Measurements from ENCODE around the gene CHCHD6.
A peak's percentile ranks its signal among the peaks of the same experiment; 100 is the strongest.

Gene CHCHD6

DNA sequence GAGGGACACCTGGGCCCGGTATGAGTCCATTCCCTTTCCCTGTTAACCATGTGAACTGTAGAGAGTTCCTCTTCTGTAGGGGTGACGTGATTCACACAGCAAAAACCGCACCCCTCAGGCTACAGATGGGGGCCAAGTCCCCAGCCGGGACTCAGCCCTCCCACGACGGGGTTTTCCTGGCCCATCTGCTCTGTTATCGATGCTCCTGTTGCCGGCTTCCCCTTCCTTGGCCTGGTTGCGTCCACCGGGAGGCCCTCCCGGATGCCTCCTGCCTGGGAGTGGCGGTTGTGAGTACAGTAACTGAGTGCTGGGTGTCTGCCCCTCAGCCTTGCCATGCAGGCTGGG is 278.1 kb downstream of the CHCHD6 start:
- no peak for DNase-seq (ENCODE audit: low read depth)

DNA sequence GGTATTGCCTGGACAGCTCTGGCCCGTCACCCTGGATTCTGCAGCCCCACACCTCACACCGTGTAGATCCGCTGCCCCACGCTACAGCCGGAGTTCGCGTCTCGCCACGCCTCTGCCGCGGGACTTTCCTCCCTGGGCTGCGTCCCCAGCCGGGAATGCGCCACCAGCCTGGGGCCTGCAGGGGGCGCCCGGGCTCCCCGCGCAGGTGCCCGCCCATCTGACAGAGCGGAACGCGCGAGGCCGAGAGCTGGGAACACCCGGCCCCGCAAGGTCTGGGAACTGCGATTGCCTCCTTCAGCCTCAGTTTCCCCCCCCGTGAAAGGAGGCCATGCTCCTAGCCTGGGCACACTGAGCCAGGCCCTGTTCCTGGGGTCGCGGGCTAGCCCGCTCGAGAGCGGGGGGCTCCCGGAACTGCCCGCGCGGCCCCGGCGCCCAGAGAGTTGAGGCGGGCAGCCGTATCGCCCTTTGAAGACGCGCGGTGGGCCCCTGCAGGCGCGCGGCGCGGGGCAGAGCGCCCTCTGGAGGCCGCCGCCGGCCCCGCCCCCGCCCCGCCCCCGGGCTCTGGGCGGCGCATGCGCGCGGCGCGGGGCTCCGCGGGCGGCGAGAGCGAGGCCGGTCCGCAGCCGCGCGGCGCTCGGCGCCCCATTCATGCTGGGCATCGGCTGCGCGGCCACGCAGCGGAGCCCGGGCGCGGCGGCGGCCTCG is 278.6 kb downstream of the CHCHD6 start, which contains the start of gene PLXNA1:
Gene PLXNA1 (plus strand): TSS at position 645 of the 705 bp plus-strand sequence. CDS start 5,479 bp downstream, outside the sequence.
- peak; percentile 64 for DNase-seq (ENCODE audit: low read depth)

DNA sequence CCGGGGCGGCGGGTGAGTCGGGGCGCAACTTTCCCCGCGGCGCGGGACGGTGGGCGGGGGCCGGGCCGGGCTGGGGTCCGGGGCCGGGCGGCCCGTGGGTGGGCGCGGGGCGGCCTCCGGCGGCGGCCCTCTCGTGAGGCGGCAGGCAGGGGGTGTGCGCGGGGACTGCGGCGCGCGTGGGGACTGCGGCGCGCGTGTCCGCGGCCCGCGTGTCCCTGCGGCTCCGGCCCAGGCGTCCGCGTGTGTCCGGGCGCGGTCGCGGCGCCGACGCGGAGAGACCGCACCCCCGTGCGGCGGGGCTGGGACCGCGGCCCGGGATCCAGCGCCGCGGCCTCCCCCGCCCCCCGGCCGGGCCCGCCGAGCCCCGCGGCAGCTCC is 279.2 kb downstream of the CHCHD6 start:
- no peak for DNase-seq (ENCODE audit: low read depth)

DNA sequence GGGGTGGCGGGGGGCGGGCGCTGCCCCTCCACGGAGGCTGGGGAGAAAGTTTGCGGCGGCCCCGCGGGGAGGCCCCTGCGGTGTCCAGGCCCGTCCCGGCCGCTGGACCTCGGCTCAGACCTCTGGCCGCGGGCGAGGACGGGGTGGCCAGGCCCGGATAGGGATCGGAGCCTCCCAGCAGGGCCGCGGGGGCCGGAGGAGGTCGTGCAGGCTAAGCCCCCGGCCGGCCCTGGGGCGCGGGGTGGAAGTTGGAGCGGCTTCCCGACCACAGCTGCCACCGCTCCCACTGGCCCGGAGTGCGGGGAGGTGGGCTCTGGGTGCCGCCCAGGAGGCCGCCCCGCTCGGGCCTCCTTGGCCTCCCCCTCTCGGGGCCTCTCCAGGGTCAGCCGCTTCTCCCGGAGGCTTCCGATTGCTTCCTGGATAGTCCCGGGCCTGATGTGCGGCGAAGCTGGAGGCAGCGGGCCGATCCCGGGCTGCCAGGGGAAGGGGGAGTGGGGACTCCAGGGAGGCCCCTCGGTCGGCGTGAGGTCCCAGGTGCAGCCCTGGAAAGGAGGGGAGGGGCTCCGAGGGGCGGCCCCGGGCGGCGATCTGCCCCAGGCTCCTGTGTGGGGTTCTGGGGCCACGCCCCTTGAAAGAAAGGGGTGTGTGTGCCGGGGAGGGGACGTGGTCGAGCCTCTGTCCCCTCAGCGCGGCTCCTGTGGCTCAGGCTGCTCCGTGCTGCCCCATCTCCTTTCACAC is 279.8 kb downstream of the CHCHD6 start:
- DNase-seq (ENCODE audit: low read depth) = no peak

DNA sequence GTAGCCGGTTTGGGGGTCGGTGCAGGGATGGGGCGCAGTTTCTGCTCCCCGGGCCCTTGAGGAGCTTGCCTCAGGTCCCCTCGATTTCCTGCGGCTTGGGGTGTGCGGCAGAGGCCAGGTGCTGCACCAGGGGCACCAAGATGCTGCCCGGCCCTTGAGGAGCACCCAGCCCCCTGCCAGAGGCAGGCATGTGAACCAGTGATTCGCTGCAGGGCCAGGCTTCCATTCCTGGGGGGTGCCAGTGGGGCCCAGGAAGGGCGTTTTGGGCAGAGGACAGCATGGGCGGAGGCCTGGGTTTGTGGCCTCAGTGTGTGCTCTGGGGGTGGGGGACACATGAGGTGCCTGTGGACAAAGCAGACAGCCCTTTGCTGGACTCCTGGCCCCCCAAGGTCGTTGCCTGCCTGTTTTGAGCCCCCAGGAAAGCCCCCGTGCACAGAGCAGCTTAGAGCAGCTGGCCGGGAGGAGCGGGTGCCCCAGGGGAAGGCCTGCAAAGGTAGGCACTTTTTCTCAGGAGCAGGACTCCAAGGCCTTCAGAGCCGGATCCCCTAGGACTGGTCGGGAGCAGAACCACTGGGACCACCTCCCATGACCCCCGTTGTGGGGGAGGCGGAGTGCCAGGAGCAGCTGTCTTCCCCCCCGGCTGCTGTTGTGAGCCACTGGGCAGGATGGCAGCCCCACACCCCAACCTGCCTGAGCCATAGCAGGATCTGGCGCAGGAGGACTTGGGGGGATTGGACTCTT is 280.5 kb downstream of the CHCHD6 start:
- DNase-seq (ENCODE audit: low read depth) = no peak

DNA sequence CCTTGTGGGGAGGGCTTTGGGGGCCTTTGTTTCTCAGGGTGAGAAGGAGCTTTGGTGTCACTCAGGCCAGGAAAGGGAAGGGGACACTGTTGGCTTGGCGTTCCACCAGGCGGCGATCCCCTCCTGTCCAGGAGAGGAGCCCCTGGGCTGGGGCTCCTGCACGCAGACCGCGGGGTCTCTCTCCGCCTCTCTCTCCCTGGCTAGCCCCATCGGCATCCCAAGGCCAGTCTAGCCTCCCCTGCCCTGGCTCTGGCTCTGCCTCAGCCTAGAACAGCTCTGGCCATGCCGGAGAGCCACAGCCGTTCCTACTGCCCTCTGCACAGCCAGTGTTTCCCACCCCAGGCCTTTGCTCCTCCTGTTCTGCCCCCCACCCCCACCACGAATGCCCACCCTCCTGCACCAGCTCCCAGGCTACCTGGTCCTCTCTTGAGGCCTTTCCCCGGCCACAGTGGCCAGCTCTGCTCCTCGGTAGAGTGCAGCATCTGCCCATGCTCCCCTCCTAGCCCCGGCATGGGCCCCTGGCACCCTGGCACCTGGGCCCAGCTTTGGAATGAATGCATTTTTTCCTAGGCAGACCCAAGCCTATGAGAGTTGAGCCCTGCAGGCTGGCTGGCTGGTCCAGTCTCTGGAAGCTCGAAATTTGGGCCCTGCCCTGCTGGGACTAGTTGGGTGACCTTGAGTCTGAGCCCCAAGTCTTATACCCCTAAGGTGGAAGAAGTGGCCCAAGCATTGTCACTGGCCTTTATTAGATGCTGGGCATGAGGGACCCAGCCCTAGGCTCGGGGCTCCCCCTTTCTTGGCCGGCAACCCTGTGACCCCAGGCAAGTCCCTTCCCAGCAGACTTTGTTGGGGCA is 281.3 kb downstream of the CHCHD6 start:
- DNase-seq (ENCODE audit: low read depth) = no peak

DNA sequence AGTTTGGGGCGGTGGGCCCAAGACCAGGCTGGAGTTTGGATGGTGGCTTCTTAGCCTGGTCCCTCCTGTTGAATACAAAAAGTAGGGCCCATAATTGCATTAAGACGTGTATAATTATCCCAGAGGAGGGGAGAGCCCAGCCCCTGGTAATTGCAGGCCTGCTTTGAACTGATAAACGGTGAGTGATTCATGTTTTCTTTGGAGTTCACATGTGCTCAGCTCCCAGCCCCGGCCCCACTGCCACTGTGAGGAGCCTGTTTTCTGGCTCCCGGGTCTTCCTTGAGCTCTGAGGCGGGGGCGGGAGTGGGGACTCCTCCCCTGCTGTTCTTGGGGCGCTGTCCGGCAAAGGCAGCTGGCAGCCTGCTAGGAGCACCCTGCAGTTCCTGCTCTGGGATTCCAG is 282.0 kb downstream of the CHCHD6 start:
- DNase-seq (ENCODE audit: low read depth) = no peak

DNA sequence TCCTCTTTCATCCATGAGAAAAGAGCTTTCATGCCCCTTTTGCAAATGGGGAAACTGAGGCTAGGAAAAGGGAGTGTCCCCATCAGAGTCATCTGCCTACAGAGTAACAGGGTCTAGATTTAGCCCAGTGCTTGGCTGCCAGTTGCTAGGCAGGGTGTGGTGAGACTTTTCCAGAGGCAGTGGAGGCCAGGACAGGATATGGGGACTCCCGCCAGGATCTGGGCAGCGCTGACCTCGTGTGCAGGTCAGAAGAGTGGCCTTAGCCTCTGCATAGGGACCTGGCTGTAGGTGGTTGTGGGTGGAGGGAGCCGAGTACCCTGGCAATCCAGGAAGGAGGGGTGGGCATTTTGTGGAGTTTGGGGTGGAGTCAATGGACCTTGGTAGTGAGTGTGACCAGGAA is 283.1 kb downstream of the CHCHD6 start:
- no peak for DNase-seq (ENCODE audit: low read depth)

DNA sequence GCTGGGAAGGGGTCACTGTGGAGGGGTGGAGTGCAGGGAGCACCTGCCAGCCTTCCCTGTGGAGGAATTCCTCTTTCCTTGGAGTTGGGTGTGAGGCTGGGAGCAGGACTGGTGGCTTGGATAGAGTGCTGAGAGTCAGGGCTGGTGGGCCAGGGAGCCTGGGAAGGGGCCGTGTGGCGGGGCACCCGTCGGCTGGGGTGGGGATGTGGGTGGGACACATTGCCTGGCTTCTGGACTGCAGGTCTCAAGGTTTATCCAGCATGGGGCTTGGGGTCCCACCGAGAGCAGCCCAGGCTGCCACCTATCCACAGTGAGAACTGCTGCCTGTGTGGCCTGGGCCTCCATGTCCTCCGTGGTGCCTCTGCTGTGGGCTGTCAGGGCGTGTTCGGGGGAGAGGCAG is 283.6 kb downstream of the CHCHD6 start:
- DNase-seq (ENCODE audit: low read depth) = no peak

DNA sequence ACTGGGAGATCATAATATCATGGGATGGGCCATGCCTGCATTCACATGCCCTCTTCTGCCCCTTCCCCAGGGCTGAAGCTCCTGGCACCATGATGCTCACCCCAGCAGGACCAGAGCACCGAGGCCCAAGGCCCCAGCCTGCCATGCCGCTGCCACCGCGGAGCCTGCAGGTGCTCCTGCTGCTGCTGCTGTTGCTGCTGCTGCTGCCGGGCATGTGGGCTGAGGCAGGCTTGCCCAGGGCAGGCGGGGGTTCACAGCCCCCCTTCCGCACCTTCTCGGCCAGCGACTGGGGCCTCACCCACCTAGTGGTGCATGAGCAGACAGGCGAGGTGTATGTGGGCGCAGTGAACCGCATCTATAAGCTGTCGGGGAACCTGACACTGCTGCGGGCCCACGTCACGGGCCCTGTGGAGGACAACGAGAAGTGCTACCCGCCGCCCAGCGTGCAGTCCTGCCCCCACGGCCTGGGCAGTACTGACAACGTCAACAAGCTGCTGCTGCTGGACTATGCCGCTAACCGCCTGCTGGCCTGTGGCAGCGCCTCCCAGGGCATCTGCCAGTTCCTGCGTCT is 284.5 kb downstream of the CHCHD6 start:
- DNase-seq (ENCODE audit: low read depth) = no peak

DNA sequence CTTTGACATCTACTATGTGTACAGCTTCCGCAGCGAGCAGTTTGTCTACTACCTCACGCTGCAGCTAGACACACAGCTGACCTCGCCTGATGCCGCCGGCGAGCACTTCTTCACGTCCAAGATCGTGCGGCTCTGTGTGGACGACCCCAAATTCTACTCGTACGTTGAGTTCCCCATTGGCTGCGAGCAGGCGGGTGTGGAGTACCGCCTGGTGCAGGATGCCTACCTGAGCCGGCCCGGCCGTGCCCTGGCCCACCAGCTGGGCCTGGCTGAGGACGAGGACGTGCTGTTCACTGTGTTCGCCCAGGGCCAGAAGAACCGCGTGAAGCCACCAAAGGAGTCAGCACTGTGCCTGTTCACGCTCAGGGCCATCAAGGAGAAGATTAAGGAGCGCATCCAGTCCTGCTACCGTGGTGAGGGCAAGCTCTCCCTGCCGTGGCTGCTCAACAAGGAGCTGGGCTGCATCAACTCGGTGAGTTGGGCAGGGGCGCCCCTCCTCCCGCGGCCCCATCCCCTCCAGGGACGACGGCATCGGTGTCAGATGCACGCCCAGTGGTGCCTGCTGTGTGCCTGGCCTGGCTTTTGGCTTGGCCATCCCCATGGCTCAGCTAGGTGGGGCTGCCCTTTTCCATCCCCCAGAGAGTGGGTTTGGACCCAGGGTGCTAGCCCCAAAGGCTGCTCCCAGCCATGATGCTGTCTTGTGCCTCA is 285.4 kb downstream of the CHCHD6 start:
- no peak for DNase-seq (ENCODE audit: low read depth)

DNA sequence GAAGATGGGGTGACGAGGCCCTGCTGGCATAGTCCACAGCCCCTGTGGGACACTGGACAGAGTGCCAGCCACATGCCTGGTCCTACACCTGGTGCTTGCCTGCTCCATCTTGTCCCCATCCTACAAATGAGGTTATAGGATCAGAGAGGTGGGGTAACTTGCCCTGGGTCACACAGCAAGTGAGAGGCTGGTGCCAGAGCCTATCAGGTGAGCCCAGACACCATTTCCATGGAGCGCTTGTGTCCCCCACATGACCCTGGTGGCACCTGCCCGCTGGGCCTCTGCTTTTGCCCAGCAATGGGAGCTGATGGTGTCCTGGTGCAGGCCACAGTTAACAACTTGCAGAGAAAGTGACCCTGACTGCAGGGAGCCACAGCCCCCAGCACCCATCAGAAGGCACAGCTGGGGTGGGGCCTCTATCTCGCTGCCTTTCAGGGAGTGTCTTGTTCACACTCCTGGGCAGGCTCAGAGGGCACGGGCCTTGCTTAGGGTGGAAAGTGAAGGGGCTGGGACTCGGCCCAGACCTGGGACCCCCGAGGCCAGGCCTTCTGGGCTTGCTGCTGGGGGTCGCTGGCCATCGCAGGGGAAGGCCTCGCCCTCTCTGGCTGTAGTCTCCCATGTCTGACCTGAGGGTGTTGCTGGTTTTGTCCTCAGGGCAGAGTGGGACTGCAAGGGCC is 286.1 kb downstream of the CHCHD6 start:
- no peak for DNase-seq (ENCODE audit: low read depth)

DNA sequence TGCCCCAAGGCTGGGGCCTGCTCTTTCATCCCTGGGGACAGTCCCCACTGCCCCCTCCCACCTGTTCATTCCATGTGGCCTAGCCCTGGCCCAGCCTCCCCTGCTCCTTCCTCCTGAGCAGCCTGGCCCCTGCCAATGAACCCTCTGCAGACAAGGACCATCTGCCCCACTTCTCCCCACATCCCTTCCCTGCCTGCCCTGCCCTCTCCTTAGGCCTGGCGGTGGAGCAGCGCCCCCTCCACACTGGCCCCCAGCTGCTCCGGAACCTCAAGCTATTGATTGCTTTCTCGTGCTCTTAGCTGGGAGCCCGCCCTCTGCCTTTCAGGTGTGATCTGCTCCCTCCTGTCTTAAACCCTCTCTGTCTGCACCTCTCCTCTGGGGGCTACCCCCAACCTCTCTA is 286.9 kb downstream of the CHCHD6 start:
- DNase-seq (ENCODE audit: low read depth) = no peak

DNA sequence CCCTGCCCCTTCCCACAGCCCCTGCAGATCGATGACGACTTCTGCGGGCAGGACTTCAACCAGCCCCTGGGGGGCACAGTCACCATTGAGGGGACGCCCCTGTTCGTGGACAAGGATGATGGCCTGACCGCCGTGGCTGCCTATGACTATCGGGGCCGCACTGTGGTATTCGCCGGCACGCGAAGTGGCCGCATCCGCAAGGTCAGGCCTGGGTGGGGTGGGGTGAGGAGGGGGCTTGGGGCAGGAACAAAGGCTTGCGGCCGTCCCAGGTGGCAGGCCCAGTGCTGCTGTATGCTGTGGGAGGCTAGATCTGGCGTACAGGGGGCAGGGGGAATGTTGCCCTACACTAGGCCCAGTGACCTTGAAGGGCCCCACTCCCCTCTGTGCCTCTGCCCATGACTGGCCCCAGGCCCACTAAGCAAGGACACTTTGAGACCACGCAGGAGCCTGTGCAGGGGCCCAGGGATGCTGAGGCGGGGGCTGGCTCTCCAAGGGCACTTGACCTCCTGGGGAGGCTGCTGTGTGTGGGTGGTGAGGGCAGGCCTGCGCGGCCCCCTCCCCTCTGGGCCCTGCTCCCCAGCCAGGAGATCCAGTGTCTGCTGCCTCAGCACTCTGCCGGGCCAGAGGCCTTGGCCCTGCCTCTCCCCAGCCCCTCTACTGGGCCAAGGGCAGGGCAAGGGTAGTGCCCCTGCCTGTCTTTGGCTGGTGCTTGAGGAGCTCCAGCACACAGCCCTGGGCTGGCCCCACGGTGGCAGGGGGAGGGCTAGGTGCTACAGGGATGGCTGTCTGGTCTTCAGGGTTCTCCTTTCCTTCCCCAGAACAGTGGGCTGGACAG is 287.5 kb downstream of the CHCHD6 start:
- DNase-seq (ENCODE audit: low read depth) = no peak

DNA sequence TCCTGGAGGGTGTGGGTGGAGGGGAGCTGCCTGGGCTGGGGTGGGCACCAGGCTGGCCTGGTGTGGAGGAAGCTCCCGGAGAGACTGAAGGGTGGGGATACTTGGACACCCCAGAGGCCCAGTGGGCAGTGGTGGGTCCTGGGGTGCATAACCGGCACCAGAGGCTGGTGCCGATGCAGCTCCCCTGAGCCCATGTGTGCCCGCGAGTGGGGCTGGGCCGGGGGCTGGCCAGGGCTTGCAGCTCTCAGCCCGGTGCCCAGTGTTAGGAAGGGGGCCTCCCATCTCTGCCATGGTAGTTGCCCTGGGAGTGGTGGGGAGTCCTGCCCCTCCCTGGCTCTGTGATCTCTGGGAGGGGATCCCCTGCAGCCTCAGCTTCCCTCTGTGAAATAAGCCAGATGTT is 288.2 kb downstream of the CHCHD6 start:
- DNase-seq (ENCODE audit: low read depth) = no peak

DNA sequence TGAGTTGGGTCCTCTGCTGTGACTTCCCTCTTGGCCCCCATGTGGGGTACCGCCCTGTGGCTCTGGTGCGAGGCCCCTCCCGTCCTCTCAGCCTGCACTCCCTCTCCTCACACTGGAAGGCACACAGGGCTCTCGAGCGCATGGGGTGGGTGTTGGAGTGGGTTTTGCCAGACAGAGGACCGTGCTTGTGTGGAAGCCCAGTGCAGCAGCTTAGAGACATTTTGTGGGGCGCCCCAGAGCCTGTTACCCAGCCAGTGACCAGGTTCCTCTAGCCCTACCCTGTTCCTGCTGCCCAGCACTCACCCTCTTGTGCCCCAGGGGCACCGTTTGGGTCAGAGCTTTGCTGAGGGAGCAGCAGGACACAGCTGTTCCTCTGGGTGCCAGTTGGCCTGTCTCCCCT is 288.7 kb downstream of the CHCHD6 start:
- no peak for DNase-seq (ENCODE audit: low read depth)

DNA sequence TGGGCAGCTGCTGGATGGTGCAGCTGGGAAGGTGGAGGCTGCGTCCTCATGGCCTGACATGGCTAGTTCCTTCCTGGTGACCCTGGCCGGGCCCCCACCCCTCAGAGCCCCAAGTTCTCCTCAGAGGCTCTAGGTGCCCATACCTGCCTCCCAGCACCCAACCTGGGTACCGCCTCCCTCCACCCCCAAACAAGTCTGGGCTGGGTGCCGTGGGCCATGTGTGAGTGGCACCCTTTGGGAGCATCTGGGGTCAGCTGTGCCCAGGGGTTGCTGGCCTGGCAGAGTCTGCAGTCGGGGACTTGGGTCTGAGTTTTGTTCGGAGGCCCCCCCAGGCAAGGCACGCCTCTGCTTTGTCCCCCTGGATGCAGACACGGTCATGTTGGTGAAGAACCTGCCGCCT is 289.4 kb downstream of the CHCHD6 start:
- DNase-seq (ENCODE audit: low read depth) = no peak

DNA sequence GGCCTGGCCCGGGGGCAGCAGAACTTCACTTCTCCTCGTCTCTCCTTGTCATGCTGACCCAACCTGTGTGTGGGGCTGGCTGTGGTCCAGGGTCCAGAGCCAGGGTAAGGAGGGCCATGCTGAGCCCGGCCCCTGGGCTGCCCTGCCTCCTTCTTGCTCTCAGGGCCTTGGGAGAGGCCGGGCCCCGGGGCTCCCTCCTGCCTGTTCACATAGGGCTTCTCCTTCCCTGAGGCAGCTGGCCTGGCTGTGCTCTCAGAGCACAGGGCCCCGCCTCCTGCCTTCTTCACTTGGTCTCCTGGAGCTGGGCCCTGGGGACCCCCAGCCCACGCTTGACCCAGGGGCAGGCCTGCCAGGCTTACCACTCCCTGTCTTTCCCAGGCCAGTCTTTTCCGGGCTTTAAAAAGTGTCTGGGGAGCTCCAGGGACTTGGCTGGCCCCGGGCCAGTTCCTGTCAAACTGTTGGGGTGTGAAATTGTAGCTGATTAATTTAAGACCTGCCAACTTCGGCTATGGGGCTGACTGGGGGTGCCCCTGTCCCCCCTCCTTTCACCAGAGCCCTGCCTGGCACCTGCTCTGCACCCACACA is 290.7 kb downstream of the CHCHD6 start:
- DNase-seq (ENCODE audit: low read depth) = no peak

DNA sequence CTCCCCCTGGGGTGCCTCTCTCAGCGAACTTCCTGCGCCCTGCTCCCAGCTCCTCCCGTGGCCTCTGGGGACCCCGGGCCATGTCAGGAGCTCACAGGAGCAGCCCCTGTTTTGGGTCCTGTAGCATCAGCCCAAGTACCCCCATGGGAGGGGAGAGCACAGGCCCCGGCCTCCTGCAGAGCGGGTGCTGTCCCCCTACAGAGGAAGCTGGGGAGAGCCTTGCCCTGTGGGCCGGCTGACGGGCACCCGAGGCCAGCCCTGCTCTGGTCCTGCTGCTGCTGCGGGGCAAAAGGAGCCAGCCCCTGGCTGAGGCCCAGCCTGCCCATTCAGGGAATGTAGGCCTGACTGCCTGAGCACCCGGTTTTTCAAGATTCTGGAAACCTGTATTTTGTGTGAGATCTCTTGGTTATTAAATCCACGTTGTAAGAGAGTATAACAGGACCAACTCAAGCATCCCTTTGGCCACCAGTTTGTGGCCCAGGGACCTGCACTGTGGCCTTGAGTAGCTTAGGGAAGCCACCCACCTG is 291.3 kb downstream of the CHCHD6 start:
- DNase-seq (ENCODE audit: low read depth) = no peak

Measured in fibroblast of gingiva (primary cell).